Ishikawa (cell line): ENCODE measurements around the gene TANC1.

Experiments
- CEBPB ChIP-seq: IDR thresholded peaks from 2 replicates; pipeline ENCODE4 v1.6.1; 2012
- EGR1 ChIP-seq: IDR thresholded peaks from 2 replicates; pipeline ENCODE4 v1.6.1; 2012
- EP300 ChIP-seq: IDR thresholded peaks from 2 replicates; pipeline ENCODE4 v1.6.1; 2012; ENCODE audit warnings: borderline replicate concordance
- FOXM1 ChIP-seq: IDR thresholded peaks from 2 replicates; pipeline ENCODE4 v1.6.1; 2012; ENCODE audit warnings: low read depth, borderline replicate concordance
- MAX ChIP-seq: IDR thresholded peaks from 2 replicates; pipeline ENCODE4 v1.6.1; 2012
- NFIC ChIP-seq: IDR thresholded peaks from 2 replicates; pipeline ENCODE4 v1.6.1; 2012
- RAD21 ChIP-seq: IDR thresholded peaks from 2 replicates; pipeline ENCODE4 v1.6.1; 2012; ENCODE audit warnings: low read depth
- REST ChIP-seq: IDR thresholded peaks from 2 replicates; pipeline ENCODE4 v1.6.1; 2012; ENCODE audit warnings: low read depth, mild to moderate bottlenecking
- TAF1 ChIP-seq: IDR thresholded peaks from 2 replicates; pipeline ENCODE4 v1.6.1; 2012; ENCODE audit warnings: low read depth, mild to moderate bottlenecking
- TCF12 ChIP-seq: IDR thresholded peaks from 2 replicates; pipeline ENCODE4 v1.6.1; 2012; ENCODE audit warnings: low read depth
- YY1 ChIP-seq: IDR thresholded peaks from 2 replicates; pipeline ENCODE4 v1.6.1; 2012; ENCODE audit warnings: low read depth
- ZBTB7A ChIP-seq: IDR thresholded peaks from 2 replicates; pipeline ENCODE4 v1.6.1; 2012; ENCODE audit warnings: low read depth

GRCh38 chr2:159139216-159139933 lies 170.9 kb downstream of the TANC1 start:
- no peak for TF ChIP-seq REST
- no peak for TF ChIP-seq TCF12
- TF ChIP-seq RAD21, result no peak
- no peak for TF ChIP-seq ZBTB7A
- TF ChIP-seq CEBPB, result no peak
- no peak for TF ChIP-seq NFIC
- TF ChIP-seq MAX, result no peak
- no peak for TF ChIP-seq TAF1
- no peak for TF ChIP-seq FOXM1
- TF ChIP-seq EP300, result no peak
- TF ChIP-seq YY1, result no peak
- TF ChIP-seq EGR1, result no peak
